CD4-positive, alpha-beta T cell treated with Interferon gamma for 1 hour (primary cell): Measurements from ENCODE around the gene MIA3.
"Not testable (repeated sequence)": the region's sequence is repeated elsewhere in the genome, so short reads cannot be mapped to it uniquely, and the experiment has no call there.

Experiments used
- DNase-seq: peaks from one replicate; pipeline ENCODE4 v3.0.0-alpha.2; 2020

The MIA3 gene

GRCh38 chr1:222623458-222623857 lies 5.6 kb downstream of the MIA3 start:
- no peak for DNase-seq

- no peak for DNase-seq
Measured at GRCh38 chr1:222624214-222624613, 6.3 kb downstream of the MIA3 start.

- DNase-seq, result no peak
Measured at GRCh38 chr1:222627232-222627631, 9.3 kb downstream of the MIA3 start.

- DNase-seq, result no peak
Measured at GRCh38 chr1:222629921-222630535, 12.1 kb downstream of the MIA3 start.

- DNase-seq, result no peak
Measured at GRCh38 chr1:222631611-222632208, 13.8 kb downstream of the MIA3 start.

GRCh38 chr1:222632749-222633148 lies 14.9 kb downstream of the MIA3 start:
- no peak for DNase-seq

- DNase-seq, result peak; percentile 8
Measured at GRCh38 chr1:222634180-222635013, 16.5 kb downstream of the MIA3 start.

- no peak for DNase-seq
Measured at GRCh38 chr1:222641269-222641948, 23.5 kb downstream of the MIA3 start.

- DNase-seq, result no peak
Measured at GRCh38 chr1:222642468-222642867, 24.6 kb downstream of the MIA3 start.

GRCh38 chr1:222643606-222643937 lies 25.7 kb downstream of the MIA3 start:
- no peak for DNase-seq

- DNase-seq, result peak; percentile 97
Measured at GRCh38 chr1:222643938-222644635, 26.2 kb downstream of the MIA3 start.

GRCh38 chr1:222644636-222644980 lies 26.7 kb downstream of the MIA3 start:
- peak; percentile 37 for DNase-seq

GRCh38 chr1:222652676-222653075 lies 34.8 kb downstream of the MIA3 start:
- no peak for DNase-seq

- no peak for DNase-seq
Measured at GRCh38 chr1:222653178-222653827, 35.4 kb downstream of the MIA3 start.

GRCh38 chr1:222654849-222655248 lies 37.0 kb downstream of the MIA3 start:
- DNase-seq, result peak; percentile 87

- DNase-seq, result no peak
Measured at GRCh38 chr1:222656391-222657155, 38.7 kb downstream of the MIA3 start.

- DNase-seq, result no peak
Measured at GRCh38 chr1:222657899-222658298, 40.0 kb downstream of the MIA3 start.

- no peak for DNase-seq
Measured at GRCh38 chr1:222663431-222663934, 45.6 kb downstream of the MIA3 start.

- DNase-seq, result no peak
Measured at GRCh38 chr1:222665964-222666363, 48.1 kb downstream of the MIA3 start.

- DNase-seq, result not testable (repeated sequence)
Measured at GRCh38 chr1:222668184-222668583, 50.3 kb downstream of the MIA3 start.

- not testable (repeated sequence) for DNase-seq
Measured at GRCh38 chr1:222669107-222669506, 51.2 kb downstream of the MIA3 start.

- DNase-seq, result no peak
Measured at GRCh38 chr1:222670110-222670509, 52.2 kb downstream of the MIA3 start.
